Skin epidermis (tissue), 12 donors: ENCODE results near the gene HLA-DRA.
A peak's percentile ranks its signal among the peaks of the same experiment; 100 is the strongest.

Experiments used
- H3K27ac ChIP-seq, 21 experiments: fragments of 200-600 bp; sonication (generic) in 11 of 21; one replicate each; pipeline ENCODE4 v1.5.0; 2020; ENCODE audit warnings: mild to moderate bottlenecking in 3 of 21, inconsistent platforms in 2 of 21, moderate library complexity in 2 of 21
- H3K4me3 ChIP-seq, 7 experiments: fragments of 200-600 bp; sonication (generic) in 2 of 7; one replicate each; pipeline ENCODE4 v1.5.0; 2020; ENCODE audit warnings: inconsistent platforms in 2 of 7, mild to moderate bottlenecking in 2 of 7, moderate library complexity in 1 of 7

Gene HLA-DRA

GRCh38 chr6:32439602-32440214, at the start of gene HLA-DRA:
Gene HLA-DRA (plus strand): TSS chr6:32439887. CDS start chr6:32439951, 64 bp downstream.
- Histone ChIP-seq H3K27ac (peak within 1 kb of the TSS; percentile 18 to 96 (median 74)), H3K4me3 (peak within 1 kb of the TSS; percentile 10 to 49 (median 29))

DNA sequence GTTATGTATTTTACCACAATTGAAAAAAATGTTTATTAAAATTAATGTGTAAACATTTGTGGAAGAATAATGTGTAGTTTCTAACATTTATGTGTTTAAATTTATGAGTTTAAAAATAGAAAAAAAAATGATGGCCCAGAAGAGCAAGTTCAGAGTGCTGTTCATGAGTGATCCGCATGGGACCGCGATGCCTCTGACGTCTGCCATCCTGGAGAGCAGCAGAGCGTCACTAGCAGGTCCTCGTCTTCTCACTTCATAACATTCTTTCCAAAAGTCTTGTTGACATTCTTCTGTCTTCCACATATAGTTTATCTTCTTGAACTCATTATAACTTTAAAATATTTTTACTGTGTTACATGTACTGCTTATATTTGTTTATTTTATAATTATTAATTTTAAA, 48.2 kb upstream of the HLA-DRA start:
- Histone ChIP-seq H3K4me3 (no peak overlapping the region), H3K27ac (no peak overlapping the region)

- Histone ChIP-seq H3K27ac (peak overlapping the region in 16 of 21 experiments; percentile 4 to 78 (median 66)), H3K4me3 (no peak overlapping the region)
Observed at GRCh38 chr6:32393665-32394420, 45.8 kb upstream of the HLA-DRA start.

DNA sequence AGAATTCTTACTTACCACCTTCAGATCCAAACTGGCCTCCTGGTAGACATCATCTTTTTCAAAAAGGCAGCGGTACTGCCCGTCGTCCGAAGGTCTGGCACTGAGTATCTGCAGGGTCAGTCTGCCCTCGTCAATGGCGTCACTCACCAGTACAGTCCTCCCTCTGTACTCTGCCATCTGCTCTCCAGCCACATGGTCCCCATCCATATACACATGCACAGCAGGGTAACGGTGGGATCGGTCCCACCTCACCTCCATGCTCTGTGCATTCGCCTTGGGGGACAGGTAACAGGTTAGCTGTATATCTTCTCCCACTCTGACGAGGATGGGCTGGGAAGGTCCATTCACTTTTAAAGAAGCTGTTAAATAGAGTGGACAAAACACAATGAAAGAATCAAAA, 43.7 kb upstream of the HLA-DRA start:
- no peak overlapping the region for H3K27ac ChIP-seq
- no peak overlapping the region for H3K4me3 ChIP-seq

GRCh38 chr6:32397252-32397920, 42.3 kb upstream of the HLA-DRA start:
- Histone ChIP-seq H3K27ac (no peak overlapping the region), H3K4me3 (no peak overlapping the region)

GRCh38 chr6:32401284-32401963, 38.3 kb upstream of the HLA-DRA start:
- Histone ChIP-seq H3K4me3 (no peak overlapping the region), H3K27ac (no peak overlapping the region)

GRCh38 chr6:32402812-32403211, 36.9 kb upstream of the HLA-DRA start:
- no peak overlapping the region for H3K27ac ChIP-seq
- H3K4me3 ChIP-seq, result no peak overlapping the region

DNA sequence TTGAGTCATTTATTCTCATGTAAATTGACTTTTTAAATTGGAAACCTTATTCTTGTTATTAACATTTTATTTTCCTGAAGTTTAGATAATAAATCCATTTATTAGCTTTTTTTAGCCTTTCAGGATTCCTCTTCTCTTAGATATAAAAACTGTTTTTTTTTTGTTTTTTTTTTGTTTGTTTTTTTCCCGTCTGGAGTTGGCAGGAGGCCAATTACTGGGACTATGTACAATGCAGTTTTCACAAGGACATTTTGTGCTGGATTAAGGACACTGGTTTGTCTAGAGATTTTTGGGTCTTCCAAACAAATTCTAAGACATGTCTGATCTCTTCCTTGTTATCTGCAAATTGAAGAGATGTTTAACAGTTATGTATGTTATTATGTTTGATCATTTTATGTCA, 34.0 kb upstream of the HLA-DRA start:
- H3K4me3 ChIP-seq, result no peak overlapping the region

DNA sequence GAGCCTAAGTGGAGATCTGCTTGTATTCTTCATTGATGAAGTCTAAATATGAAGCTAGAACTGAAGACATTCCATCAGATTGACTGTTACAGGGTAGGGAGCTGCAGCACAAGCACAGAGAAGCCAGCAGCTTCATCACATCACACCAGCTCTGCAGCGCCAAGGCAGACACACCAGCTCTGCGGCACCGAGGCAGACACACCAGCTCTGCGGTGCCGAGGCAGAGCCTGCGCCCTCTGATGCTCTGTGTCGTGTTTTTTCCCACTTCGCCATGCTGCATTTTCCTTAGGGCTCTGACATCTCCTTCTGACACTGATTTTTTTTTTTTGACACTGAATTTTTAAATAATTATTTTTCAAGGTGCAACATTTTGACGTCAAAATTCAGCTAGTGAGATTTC, 33.5 kb upstream of the HLA-DRA start:
- H3K27ac ChIP-seq, result no peak overlapping the region
- no peak overlapping the region for H3K4me3 ChIP-seq

More for the DNA sequence above, 34.0 kb upstream of the HLA-DRA start:
- no peak overlapping the region for H3K27ac ChIP-seq

- Histone ChIP-seq H3K27ac (no peak within 1 kb of the TSS), H3K4me3 (no peak within 1 kb of the TSS)
Observed at GRCh38 chr6:32406857-32407256, 32.8 kb upstream of the HLA-DRA start, which contains the start of gene BTNL2. Gene BTNL2 (minus strand): TSS chr6:32407181. CDS start chr6:32407123, 58 bp downstream.

DNA sequence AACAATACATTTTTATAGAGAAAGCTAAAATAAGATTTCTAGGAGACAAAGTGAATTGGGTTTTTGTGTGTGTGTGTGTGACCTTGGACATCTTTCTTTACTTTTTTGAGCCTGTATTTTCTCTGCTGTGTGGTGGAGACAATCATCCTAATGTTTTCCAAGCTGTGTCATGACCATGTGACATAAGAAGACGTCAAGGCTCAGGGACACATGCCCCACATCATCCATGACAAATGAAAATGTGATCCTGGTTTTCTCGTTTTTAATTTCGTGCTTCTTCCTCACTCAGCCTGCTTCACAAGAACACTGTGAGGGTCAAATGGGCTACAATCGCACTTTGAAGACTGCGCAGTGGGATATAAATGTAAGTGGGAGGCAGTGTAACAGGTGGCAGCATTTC, 28.8 kb upstream of the HLA-DRA start:
- H3K4me3 ChIP-seq, result no peak overlapping the region
- H3K27ac ChIP-seq, result no peak overlapping the region

GRCh38 chr6:32411566-32412327, 27.9 kb upstream of the HLA-DRA start:
- no peak overlapping the region for H3K27ac ChIP-seq
- H3K4me3 ChIP-seq, result no peak overlapping the region

DNA sequence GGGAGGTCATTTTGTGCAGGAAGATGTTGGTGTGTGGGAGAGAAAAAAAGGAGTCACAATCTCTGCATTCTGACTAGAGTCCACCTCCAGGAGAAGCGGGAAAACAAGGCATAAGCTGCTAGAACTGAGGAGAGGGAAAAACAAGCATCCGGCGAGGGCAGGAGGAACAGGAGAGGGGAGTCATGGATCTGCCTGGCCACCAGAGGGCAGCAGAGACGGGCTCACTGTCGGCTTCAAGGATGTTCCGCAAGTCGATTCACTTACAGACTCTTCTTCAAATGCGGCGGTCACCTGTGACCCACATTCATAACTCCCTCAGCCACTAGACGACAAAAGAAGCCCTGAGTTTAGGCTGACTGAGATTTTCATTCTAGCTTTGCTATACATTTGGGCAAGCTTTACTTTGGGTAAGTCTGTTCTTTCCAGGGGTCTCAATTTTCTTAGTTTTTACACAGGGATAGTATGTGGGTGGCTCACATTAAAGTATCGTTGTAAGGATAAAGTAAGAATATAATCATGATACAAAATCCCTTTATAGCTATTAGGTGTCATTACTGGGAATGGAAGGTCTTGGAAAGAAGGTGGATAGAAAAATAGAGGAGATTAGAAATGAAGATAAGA, 26.1 kb upstream of the HLA-DRA start:
- H3K27ac ChIP-seq, result no peak overlapping the region
- H3K4me3 ChIP-seq, result no peak overlapping the region

DNA sequence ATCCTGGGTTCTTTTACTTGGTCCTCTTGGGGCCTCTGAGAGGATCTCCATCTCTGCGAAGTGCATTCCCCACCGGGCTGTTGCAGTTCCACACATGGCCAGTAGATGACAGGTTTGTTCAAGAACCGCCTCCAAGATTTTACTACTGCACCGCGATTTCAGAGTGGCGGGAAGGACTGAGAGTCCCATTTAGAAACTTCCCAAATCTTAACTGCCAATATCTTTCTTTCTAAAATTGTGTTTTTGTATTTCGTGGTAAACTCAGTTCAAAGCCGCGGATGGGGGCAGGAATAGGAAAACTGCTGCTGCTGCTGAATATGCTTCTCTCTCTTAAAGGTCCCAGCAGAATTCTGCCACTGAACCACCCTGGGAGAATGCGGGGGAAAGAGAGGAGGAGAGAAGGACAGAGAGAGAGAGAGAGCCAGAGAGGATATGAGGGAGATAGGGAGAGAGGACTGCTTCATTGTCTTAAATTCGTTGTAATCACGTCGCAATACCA, 24.1 kb upstream of the HLA-DRA start:
- no peak overlapping the region for H3K27ac ChIP-seq
- H3K4me3 ChIP-seq, result no peak overlapping the region

- Histone ChIP-seq H3K27ac (no peak overlapping the region), H3K4me3 (no peak overlapping the region)
Observed at GRCh38 chr6:32416036-32416435, 23.7 kb upstream of the HLA-DRA start.

DNA sequence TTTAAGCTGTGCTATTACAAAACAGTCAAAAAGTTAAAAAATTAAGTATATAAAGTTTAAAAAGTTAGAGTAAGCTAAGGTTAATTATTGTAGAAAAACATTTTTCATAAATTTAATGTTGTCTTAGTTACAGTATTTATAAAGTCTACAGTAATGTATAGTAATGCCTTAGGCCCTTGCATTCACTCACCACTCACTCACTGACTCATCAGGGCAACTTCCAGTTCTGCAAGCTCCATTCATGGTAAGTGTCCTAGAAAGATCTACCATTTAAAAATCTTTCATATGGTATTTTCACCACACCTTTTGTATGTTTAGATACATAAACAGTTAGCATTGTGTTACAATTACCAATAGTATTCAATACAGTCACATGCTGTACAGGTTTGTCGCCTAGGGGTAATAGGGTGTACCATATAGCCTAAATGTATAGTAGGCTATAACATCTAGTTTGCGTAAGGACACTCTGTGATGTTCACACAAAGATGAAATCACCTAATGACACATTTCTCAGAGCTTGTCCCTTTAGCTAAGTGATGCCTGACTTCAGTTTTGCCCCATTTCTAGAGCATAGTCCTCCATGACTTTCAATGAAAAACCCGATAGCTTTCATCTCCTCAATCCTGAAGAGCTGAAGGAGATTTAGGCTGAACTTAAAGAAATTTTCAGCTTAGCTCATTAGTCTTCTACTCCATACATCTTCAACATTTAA, 14.9 kb upstream of the HLA-DRA start:
- Histone ChIP-seq H3K4me3 (no peak overlapping the region), H3K27ac (no peak overlapping the region)

GRCh38 chr6:32426338-32426737, 13.3 kb upstream of the HLA-DRA start:
- H3K27ac ChIP-seq, result no peak overlapping the region
- H3K4me3 ChIP-seq, result no peak overlapping the region

GRCh38 chr6:32427218-32427617, 12.5 kb upstream of the HLA-DRA start:
- Histone ChIP-seq H3K27ac (no peak overlapping the region), H3K4me3 (no peak overlapping the region)
